Measurements from ENCODE around the gene LEF1. TPM values are rescaled to one million over a fixed set of nuclear protein-coding genes. Genes with fewer than 3 reads are reported as not detected.

The LEF1 gene
- total and polyA plus RNA-seq, 2 donors (not counting 3 experiments of a cell fraction or from before 2014, with no cell fraction given) = 0.46 TPM; not detected in 1

GRCh38 chr4:108213723-108214122, 45.0 kb upstream of the LEF1 start:
- BruUV-seq (replicated peaks) = no TSS peak

More at GRCh38 chr4:108213723-108214122, 45.0 kb upstream of the LEF1 start:
- dilution Hi-C loops (cut with MboI; ENCODE audit: extremely low pct_ligation_motif_present, low sequenced_read_pairs) = no loop called here
- Histone ChIP-seq H3K9ac (replicated peaks; ENCODE audit: extremely low read depth, insufficient read depth, low read length) (no peak overlapping the region), H3K36me3 (ENCODE audit: control insufficient read depth in 2 of 2, extremely low read depth in 1 of 2, insufficient read depth in 2 of 2, low read length in 2 of 2) (no peaks in the 10 kb centered on the region), H4K20me1 (replicated peaks; ENCODE audit: control insufficient read depth, extremely low read depth, insufficient read depth, low read length) (no peaks in the 10 kb centered on the region), H3K9me1 (replicated peaks; ENCODE audit: control insufficient read depth, extremely low read depth, insufficient read depth, low read length) (no peaks in the 10 kb centered on the region), H3K79me2 (ENCODE audit: control insufficient read depth, insufficient read depth, low read length) (no peaks in the 10 kb centered on the region), H3K4me3 (replicated peaks in 1 of 3; ENCODE audit: insufficient read depth in 1 of 3, low read depth in 1 of 3, low read length in 3 of 3) (no peak overlapping the region), H3K4me2 (ENCODE audit: insufficient read depth, low read length) (no peak overlapping the region), H2AFZ (ENCODE audit: low read depth, low read length) (no peak overlapping the region), H3K27me3 (ENCODE audit: control insufficient read depth in 2 of 2, insufficient read depth in 2 of 2, low read length in 2 of 2) (no peaks in the 10 kb centered on the region), H3K9me3 (replicated peaks; ENCODE audit: control insufficient read depth, insufficient read depth, low read length) (no peaks in the 10 kb centered on the region), H3K4me1 (ENCODE audit: control insufficient read depth, extremely low read depth, insufficient read depth, low read length) (no peaks in the 10 kb centered on the region), H3K27ac (ENCODE audit: insufficient read depth, low read depth, low read length) (no peak overlapping the region)
- TF ChIP-seq EZH2 (IDR thresholded peaks at IDR 0.05; ENCODE audit: borderline replicate concordance, low read depth, low read length, severe bottlenecking) (no peak), MAX (IDR thresholded peaks at IDR 0.05; ENCODE audit: insufficient read depth, insufficient read length) (no peak), CTCF (IDR thresholded peaks at IDR 0.05; ENCODE audit: extremely low read depth in 1 of 2, insufficient read depth in 1 of 2, low read depth in 1 of 2, low read length in 2 of 2) (no peak), FOS (IDR thresholded peaks at IDR 0.05; ENCODE audit: borderline replicate concordance, insufficient read depth, low read length) (no peak), JUN (IDR thresholded peaks at IDR 0.05; ENCODE audit: borderline replicate concordance, insufficient read depth, insufficient read length, low read depth) (no peak), POLR2A (IDR thresholded peaks at IDR 0.05; ENCODE audit: low read depth, low read length) (no peak), MYC (IDR thresholded peaks at IDR 0.05; ENCODE audit: low read depth, low read length) (no peak)
- ChIA-PET CTCF (no interaction called here), POLR2A (no interaction called here)
- no peak for FAIRE-seq
- DNase-seq (ENCODE audit: low read depth, low spot score) = no peak
- intact Hi-C loops (cut with micrococcal nuclease) = no loop called here

All from endothelial cell of umbilical vein (primary cell).